GM21360 (cell line): ENCODE results near the gene SOX15.
"Not testable (repeated sequence)": the region's sequence is repeated elsewhere in the genome, so short reads cannot be mapped to it uniquely, and the experiment has no call there.

Experiments
- ATAC-seq: cut with Tn5 transposase; IDR thresholded peaks from one replicate; pipeline ENCODE4 v1.9.1; 2021; ENCODE audit warnings: mild to moderate bottlenecking, moderate library complexity; ENCODE audit not compliant: unreplicated experiment

Gene SOX15

GRCh38 chr17:7589891-7590691, at the start of gene SOX15:
Gene SOX15, minus strand, starts transcription at chr17:7590094. Its CDS starts 418 bp downstream, at chr17:7589676.
- no peak for ATAC-seq

- ATAC-seq = no peak
These were observed 46.3 kb upstream of the SOX15 start for GRCh38 chr17:7636163-7636562.

GRCh38 chr17:7634384-7634783, 44.5 kb upstream of the SOX15 start:
- no peak for ATAC-seq

- no peak for ATAC-seq
These were observed 43.2 kb upstream of the SOX15 start for GRCh38 chr17:7633093-7633492.

DNA sequence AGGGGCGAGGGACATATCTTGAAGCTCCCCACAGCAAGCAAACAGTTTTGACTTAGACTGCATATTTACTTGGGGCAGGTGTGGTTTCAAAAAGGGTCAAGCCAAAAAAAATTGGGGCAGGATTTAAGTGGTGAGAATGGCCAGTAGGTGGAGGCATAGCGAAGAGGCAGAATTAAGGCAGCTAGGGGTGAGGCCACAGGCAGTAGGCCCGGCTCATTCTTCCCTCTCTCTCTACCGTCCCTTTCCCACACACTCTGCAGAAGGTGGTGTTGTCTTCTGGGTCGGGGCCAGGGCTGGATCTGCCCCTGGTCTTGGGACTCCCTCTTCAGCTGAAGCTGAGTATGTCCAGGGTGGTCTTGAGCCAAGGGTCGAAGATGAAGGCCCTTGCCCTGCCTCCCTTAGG, 42.6 kb upstream of the SOX15 start:
- ATAC-seq = no peak

GRCh38 chr17:7631398-7632380, 41.8 kb upstream of the SOX15 start:
- no peak for ATAC-seq

DNA sequence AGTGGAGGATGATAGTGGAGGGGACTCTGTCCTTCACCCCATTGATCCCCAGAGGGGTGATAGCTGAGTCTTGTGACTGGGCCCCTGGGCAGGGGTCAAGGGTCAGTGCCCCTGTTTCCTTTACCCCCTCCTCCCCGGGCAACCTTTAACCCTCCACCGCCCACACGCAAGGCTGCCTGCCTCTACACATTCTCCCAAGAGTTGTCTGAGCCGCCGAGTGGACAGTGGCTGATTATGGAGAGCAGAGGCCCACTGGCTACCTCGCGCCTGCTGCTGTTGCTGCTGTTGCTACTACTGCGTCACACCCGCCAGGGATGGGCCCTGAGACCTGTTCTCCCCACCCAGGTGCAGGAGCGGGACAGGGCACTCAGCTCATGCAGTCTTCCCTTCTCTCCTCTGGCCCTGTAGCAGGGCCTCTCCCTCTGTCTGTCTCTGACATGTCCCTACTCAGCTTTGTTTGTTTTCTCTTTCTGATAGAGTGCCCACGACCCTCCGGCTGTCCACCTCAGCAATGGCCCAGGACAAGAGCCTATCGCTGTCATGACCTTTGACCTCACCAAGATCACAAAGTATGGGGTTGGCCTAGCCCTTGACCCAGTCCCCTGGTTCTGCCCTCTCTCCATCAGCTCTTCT, 40.2 kb upstream of the SOX15 start, which contains the start of gene SHBG:
Gene SHBG (plus strand): TSS at position 197 of the 633 bp plus-strand sequence. CDS start 38 bp downstream, at position 235.
- no peak for ATAC-seq

GRCh38 chr17:7627250-7628121, 37.6 kb upstream of the SOX15 start, which contains the start of gene SAT2:
Gene SAT2, minus strand, starts transcription at chr17:7627821. Its CDS starts 186 bp downstream, at chr17:7627635.
- peak; percentile 78 for ATAC-seq

GRCh38 chr17:7626956-7627249, 37.0 kb upstream of the SOX15 start:
- ATAC-seq = no peak

DNA sequence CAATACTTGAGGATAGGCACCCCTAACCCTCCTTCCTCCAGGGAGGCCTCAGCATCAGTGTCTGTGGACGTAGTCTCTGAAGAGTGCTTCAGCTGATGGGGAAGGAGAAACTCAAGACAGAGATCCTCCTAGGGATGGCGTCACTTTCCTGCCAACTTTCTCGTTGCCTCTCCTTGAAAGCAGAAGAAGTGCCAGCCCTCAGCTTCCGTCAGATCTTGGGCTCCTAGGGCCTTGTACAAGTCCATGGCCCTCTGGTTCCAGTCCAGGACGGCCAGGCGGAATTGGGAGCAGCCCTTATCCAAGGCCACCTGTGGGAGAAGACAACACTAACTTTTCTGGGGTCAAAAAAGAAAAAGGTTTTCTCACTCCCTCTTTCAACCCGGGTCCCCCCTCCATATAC, 36.4 kb upstream of the SOX15 start:
- no peak for ATAC-seq

GRCh38 chr17:7625749-7626148, 35.9 kb upstream of the SOX15 start:
- ATAC-seq = not testable (repeated sequence)

DNA sequence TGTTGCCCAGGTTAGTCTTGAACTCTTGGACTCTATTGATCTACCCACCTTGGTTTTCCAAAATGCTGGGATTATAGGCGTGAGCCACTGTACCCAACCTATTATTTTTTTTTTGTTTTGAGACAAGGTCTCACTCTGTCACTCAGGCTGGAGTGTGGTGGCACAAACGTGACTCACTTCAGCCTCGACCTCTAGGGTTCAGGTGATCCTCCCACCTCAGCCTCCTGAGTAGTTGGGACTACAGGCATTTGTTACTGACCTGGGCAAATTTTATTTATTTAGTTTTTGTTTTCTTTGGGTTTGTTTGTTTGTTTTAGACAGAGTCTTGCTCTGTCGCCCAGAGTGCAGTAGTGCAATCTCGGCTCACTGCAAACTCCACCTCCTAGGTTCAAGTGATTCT, 33.8 kb upstream of the SOX15 start:
- no peak for ATAC-seq

DNA sequence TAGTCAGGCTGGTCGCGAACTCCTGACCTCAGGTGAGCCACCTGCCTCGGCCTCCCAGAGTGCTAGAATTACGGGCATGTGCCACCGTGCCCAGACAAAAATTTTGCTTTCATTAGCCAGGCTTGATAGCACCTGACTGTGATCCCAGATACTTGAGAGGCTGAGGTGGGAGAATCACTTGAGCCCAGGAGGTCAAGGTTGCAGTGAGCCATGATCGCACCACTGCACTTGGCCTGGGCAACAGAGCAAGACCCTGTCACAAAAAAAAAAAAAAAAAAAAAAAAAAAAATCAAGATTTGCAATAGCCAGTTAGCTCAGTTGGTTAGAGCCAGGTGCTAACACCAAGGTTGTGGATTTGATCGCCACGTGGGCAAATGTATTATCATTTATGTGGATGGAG, 30.9 kb upstream of the SOX15 start:
- no peak for ATAC-seq

GRCh38 chr17:7618608-7619007, 28.7 kb upstream of the SOX15 start:
- no peak for ATAC-seq

GRCh38 chr17:7615265-7615747, 25.4 kb upstream of the SOX15 start:
- no peak for ATAC-seq

GRCh38 chr17:7614425-7615264, 24.8 kb upstream of the SOX15 start, which contains the start of gene FXR2:
Gene FXR2, minus strand, starts transcription at chr17:7614897. Its CDS starts 365 bp downstream, at chr17:7614532.
- ATAC-seq = peak; percentile 78

- no peak for ATAC-seq
These were observed 24.0 kb upstream of the SOX15 start for GRCh38 chr17:7613769-7614424.

DNA sequence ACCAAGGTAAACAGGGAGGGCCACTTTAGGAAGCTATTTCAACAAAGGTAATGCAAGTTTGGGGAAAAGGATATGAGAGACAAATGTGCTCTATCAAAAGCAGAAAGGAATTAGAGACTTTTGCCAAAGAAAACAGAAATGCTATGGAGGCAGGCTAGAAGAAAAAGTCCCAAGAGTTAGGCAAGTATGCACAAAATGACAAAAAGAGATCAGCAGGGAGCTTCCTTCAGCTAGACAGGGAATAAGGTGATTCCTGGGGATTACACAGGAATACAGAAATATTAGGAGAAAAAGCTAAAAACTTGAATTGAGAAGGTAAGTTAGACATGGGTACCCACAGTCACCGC, 22.4 kb upstream of the SOX15 start:
- ATAC-seq = no peak
